ENCODE measurements around the gene GLG1. TPM values are rescaled to one million over a fixed set of nuclear protein-coding genes. Genes with fewer than 3 reads are reported as not detected.

Gene GLG1
- total RNA-seq, 1 donor from 2014 or later, result 108 TPM

DNA sequence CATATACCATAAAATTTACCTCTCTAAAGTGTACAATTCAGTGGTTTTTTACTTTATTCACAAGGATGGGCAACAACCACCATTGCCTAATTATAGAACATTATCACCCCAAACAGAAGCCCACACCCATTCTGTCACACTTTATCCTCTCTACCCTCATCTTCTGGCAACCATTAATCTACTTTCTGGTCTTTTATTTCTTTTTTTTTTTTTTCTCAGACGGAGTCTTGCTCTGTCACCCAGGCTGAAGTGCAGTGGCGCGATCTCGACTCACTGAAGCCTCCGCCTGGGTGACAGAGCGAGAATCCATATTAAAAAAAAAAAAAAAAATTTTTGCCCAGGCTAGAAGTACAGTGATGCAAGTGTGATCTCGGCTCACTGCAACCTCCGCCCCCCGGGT is 95.0 kb downstream of the GLG1 start:
- H3K36me3 ChIP-seq (ENCODE audit: control insufficient read depth, insufficient read depth, low read length), result no peaks in the 10 kb centered on the region
- H3K4me3 ChIP-seq (ENCODE audit: low read depth, low read length), result no peak overlapping the region
- no peak for DNase-seq (ENCODE audit: low read depth)
- no peaks in the 10 kb centered on the region for H3K27me3 ChIP-seq (ENCODE audit: control insufficient read depth, insufficient read depth, low read length)
- TF ChIP-seq, protein P1, sequence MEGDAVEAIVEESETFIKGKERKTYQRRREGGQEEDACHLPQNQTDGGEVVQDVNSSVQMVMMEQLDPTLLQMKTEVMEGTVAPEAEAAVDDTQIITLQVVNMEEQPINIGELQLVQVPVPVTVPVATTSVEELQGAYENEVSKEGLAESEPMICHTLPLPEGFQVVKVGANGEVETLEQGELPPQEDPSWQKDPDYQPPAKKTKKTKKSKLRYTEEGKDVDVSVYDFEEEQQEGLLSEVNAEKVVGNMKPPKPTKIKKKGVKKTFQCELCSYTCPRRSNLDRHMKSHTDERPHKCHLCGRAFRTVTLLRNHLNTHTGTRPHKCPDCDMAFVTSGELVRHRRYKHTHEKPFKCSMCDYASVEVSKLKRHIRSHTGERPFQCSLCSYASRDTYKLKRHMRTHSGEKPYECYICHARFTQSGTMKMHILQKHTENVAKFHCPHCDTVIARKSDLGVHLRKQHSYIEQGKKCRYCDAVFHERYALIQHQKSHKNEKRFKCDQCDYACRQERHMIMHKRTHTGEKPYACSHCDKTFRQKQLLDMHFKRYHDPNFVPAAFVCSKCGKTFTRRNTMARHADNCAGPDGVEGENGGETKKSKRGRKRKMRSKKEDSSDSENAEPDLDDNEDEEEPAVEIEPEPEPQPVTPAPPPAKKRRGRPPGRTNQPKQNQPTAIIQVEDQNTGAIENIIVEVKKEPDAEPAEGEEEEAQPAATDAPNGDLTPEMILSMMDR (IDR thresholded peaks at IDR 0.05; ENCODE audit: insufficient read depth, low read length, poor library complexity, severe bottlenecking), result no peak

DNA sequence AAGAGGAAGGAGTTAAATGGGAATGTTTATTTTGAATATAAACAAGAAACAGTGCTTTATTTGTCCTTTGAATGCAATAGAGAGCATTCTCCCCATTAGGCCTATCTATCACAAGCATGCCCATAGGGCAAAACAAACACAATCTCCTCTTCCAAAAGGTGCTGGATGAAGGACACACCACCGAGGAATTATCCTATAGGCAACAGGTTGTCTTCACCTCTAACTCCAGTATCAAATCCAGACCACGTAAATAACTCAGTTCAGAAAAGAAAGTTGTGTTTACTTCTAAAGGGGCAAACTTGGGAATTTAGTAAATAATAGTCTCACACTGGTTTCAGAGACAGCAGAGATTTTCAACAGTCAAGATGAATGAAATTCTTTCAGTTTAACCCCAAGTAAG is 101.9 kb downstream of the GLG1 start:
- Histone ChIP-seq H3K27me3 (ENCODE audit: control insufficient read depth, insufficient read depth, low read length) (no peaks in the 10 kb centered on the region), H3K36me3 (ENCODE audit: control insufficient read depth, insufficient read depth, low read length) (no peaks in the 10 kb centered on the region), H3K4me3 (ENCODE audit: low read depth, low read length) (no peak overlapping the region)
- TF ChIP-seq, protein P1 (IDR thresholded peaks at IDR 0.05; ENCODE audit: insufficient read depth, low read length, poor library complexity, severe bottlenecking), result no peak
- no peak for DNase-seq (ENCODE audit: low read depth)

DNA sequence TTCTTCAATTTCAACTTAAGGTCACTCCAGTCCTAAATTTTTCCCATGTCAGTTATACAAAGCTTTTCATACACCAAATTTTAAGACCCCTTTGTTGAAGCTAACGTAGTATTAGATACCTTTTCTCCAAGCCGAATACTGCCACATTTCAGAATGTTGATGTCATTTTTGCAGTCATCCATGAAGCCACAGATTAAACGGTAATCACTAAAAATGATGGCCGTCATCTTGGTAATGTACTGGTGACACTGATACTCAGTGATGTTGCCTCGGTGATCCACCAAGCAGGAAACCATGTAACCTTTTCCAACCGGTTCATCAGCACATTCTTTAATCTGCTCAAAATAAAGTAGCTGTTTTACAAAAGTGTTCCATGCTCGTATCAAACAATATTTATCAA is 103.5 kb downstream of the GLG1 start:
- TF ChIP-seq, protein P1 (IDR thresholded peaks at IDR 0.05; ENCODE audit: insufficient read depth, low read length, poor library complexity, severe bottlenecking), result no peak
- peak; percentile 16 for DNase-seq (ENCODE audit: low read depth)
- H3K36me3 ChIP-seq (ENCODE audit: control insufficient read depth, insufficient read depth, low read length), result no peaks in the 10 kb centered on the region
- H3K27me3 ChIP-seq (ENCODE audit: control insufficient read depth, insufficient read depth, low read length), result no peaks in the 10 kb centered on the region
- H3K4me3 ChIP-seq (ENCODE audit: low read depth, low read length), result no peak overlapping the region

DNA sequence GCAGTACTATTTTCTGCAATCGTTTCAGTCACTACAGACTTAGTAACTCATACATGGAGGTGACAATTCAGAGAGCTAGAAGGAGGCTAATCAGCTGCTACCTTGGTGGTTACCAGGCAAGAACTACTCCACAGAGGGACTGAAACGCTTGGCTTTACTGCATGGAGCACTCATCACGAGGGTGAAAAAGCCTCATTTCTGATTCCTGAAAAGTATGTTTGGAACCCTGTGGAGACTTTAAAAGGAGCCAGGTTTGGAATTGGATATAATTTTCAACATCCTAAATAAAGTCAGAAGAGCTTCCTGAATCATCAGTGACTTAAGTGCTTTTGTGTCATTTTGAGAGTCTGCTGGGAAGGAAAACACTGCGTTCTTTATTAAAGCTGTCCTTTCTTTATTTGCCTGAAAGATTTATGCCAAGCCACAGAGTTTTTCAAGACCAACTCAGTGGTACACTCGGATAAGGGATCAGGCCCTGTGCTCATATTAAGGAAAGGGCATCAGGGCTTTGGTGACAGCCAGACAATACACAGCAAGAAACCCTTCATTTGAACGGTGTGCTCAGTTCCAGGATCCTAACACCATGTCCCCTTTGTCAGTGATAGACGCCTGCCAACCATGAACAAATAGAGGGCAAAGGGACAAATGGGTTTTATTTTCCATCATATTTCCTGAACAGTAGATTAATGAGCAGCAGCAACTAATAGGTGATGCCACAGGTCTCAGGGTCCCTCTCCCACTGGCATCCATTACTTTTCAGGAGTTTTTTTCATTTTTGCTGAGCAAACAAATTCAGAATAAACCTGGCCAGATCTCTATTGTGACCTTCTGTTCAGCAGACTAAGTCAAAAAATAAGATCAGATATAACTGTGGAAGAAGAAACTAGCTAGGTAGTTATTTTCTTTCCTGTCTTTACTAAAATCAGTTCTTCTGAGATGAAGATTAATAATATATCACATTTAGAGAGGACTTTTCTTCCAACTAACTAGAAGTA is 105.1 kb downstream of the GLG1 start:
- H3K36me3 ChIP-seq (ENCODE audit: control insufficient read depth, insufficient read depth, low read length), result no peaks in the 10 kb centered on the region
- no peak for DNase-seq (ENCODE audit: low read depth)
- no peaks in the 10 kb centered on the region for H3K27me3 ChIP-seq (ENCODE audit: control insufficient read depth, insufficient read depth, low read length)
- no peak overlapping the region for H3K4me3 ChIP-seq (ENCODE audit: low read depth, low read length)
- TF ChIP-seq, protein P1 (IDR thresholded peaks at IDR 0.05; ENCODE audit: insufficient read depth, low read length, poor library complexity, severe bottlenecking), result no peak

DNA sequence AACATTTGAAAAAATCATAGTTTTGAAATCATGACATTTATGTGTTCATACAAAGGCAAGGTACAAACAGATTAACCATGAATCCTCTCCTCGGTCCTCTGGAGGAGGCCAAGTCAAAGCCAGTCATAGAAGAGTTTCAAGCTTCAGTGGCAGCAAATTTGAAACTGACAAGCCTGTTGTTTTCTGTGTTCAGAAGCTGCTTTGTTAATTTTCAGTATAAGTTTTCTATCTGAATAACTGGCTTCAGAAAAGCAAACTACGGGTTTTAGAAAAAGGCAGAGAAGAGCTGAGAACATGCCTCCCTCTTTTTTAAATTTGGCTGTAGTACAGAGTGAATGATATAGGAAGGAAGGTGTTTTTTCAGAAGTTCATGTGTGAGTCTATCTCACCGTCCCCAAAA is 106.0 kb downstream of the GLG1 start:
- no peaks in the 10 kb centered on the region for H3K27me3 ChIP-seq (ENCODE audit: control insufficient read depth, insufficient read depth, low read length)
- H3K4me3 ChIP-seq (ENCODE audit: low read depth, low read length), result no peak overlapping the region
- no peak for DNase-seq (ENCODE audit: low read depth)
- H3K36me3 ChIP-seq (ENCODE audit: control insufficient read depth, insufficient read depth, low read length), result no peaks in the 10 kb centered on the region
- TF ChIP-seq, protein P1 (IDR thresholded peaks at IDR 0.05; ENCODE audit: insufficient read depth, low read length, poor library complexity, severe bottlenecking), result no peak
